ENCODE measurements around the gene GPR171.

DNA sequence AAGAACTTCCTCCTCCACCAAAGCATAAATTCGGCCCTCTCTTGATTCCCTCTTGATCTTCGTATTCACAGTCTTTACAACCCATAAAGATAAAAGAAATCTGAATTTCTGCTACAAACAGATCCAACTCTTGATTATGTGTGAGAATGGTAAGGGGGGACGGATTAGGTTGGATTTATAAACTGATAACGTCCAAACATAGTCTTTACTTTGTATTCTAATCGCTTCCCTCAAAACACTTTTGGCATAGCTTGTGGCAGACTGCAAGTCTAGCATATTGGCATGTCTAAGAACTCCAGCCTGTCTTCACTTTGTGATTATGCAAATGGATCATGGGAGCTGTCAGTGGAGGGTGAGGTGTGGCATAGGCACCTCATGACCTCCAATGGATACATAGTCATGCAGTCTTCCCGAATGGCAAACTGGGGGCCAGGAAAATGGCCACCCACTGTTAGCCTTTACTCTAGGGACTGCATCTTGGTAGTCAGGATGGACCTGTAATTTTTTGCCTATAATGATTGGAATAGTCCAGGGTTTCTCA, 24.3 kb upstream of the GPR171 start:
- TF ChIP-seq EZH2phosphoT487 (IDR thresholded peaks at IDR 0.05; ENCODE audit: insufficient read depth, low read depth), result no peak
- TF ChIP-seq EZH2 (IDR thresholded peaks at IDR 0.05; ENCODE audit: insufficient read depth, poor library complexity, severe bottlenecking), result no peak

Measured in GM23248 (cell line).